Measurements from ENCODE around the gene SERPINB7. TPM values are rescaled to one million over a fixed set of nuclear protein-coding genes. Genes with fewer than 3 reads are reported as not detected.

Gene SERPINB7
- total and polyA plus RNA-seq, 10 of the 15 experiments (the other 5 are each of a cell fraction or from before 2014, with no cell fraction given): not detected

GRCh38 chr18:63817441-63818051 is 42.3 kb downstream of the SERPINB7 start:
- ChIA-PET RAD21 (ENCODE audit: unreplicated experiment) (no interaction called here), POLR2A (no interaction called here), SMC1A (ENCODE audit: uncharacterized antibody, unreplicated experiment) (interaction anchor here (0.6 kb wide), 1 partner anchor 343 kb away, joined by 3 read pairs; no protein-coding TSS in a partner anchor), CTCF (interaction anchor here (0.9 kb wide), 1 partner anchor 13 kb away, joined by 3 read pairs; no protein-coding TSS in a partner anchor)
- 0% methylated on average over 1 of the region's 1 CpG for WGBS (ENCODE audit: insufficient coverage, insufficient replicate concordance, low lambda C conversion rate, missing lambda C conversion rate)
- TF ChIP-seq ZNF207 (IDR thresholded peaks at IDR 0.05; ENCODE audit: borderline replicate concordance) (no peak), TARDBP (IDR thresholded peaks at IDR 0.05; ENCODE audit: borderline replicate concordance) (no peak), IRF3 (IDR thresholded peaks at IDR 0.05) (no peak), SMC3 (IDR thresholded peaks at IDR 0.05; ENCODE audit: borderline replicate concordance, low read length) (no peak), RELB (IDR thresholded peaks at IDR 0.05; ENCODE audit: low read depth) (no peak), POU2F2 (IDR thresholded peaks at IDR 0.05; ENCODE audit: borderline replicate concordance, low read depth, low read length) (no peak), HDGF (IDR thresholded peaks at IDR 0.05) (no peak), BRCA1 (IDR thresholded peaks at IDR 0.05; ENCODE audit: low read depth, low read length) (no peak), ZSCAN29 (IDR thresholded peaks at IDR 0.05) (no peak), CHD4 (IDR thresholded peaks at IDR 0.05) (no peak), TAF1 (IDR thresholded peaks at IDR 0.05; ENCODE audit: borderline replicate concordance, low read depth, low read length) (no peak), SMAD1 (IDR thresholded peaks at IDR 0.05; ENCODE audit: low read depth, partially characterized antibody) (no peak), CBX5 (IDR thresholded peaks at IDR 0.05; ENCODE audit: low read depth) (no peak), ZNF217 (IDR thresholded peaks at IDR 0.05) (no peak), CEBPB (IDR thresholded peaks at IDR 0.05; ENCODE audit: borderline replicate concordance in 1 of 2, low read depth in 2 of 2, low read length in 2 of 2) (no peak)
- H4K20me1 ChIP-seq (ENCODE audit: control insufficient read depth, insufficient read depth): no peaks in the 10 kb centered on the region
- no peaks in the 10 kb centered on the region for H3K79me2 ChIP-seq (ENCODE audit: control insufficient read depth, insufficient read depth, low read length)
- H3K9ac ChIP-seq (ENCODE audit: control insufficient read depth, insufficient read depth, low read length): no peak overlapping the region
- intact Hi-C loops (cut with micrococcal nuclease; ENCODE audit: unreplicated experiment) (no loop called here), in situ Hi-C loops (cut with MboI) (no loop called here)
- no peaks in the 10 kb centered on the region for H3K27me3 ChIP-seq (replicated peaks in 1 of 2; ENCODE audit: control insufficient read depth in 2 of 2, insufficient read depth in 2 of 2, low read length in 1 of 2)
- no peak overlapping the region for H3K4me3 ChIP-seq
- no TSS peak for BruUV-seq (replicated peaks)
- H3K4me1 ChIP-seq (ENCODE audit: control insufficient read depth, insufficient read depth, low read length): no peaks in the 10 kb centered on the region
- no peaks in the 10 kb centered on the region for H3K36me3 ChIP-seq (ENCODE audit: control insufficient read depth in 2 of 2, insufficient read depth in 2 of 2, low read length in 1 of 2)
- H2AFZ ChIP-seq (ENCODE audit: control insufficient read depth, low read depth, low read length): no peak overlapping the region
- no peak for DNase-seq (ENCODE audit: low read depth, low spot score)
- no peaks in the 10 kb centered on the region for H3K9me3 ChIP-seq (replicated peaks; ENCODE audit: control insufficient read depth, insufficient read depth, low read length)
- no peak overlapping the region for H3K4me2 ChIP-seq (ENCODE audit: control insufficient read depth, insufficient read depth)
- H3K27ac ChIP-seq (ENCODE audit: control insufficient read depth, insufficient read depth): no peak overlapping the region
- FAIRE-seq: no peak
- no peak for ATAC-seq
